GM13977 (cell line): ENCODE results near the gene TAAR2.
A peak's percentile ranks its signal among the peaks of the same experiment; 100 is the strongest.

Source experiments
- DNase-seq: peaks from one replicate; pipeline ENCODE4 v3.0.0; 2012; ENCODE audit warnings: low spot score
- in situ Hi-C: fragments of 300-500 bp; cut with MboI; formaldehyde crosslinking; loops from one replicate; pipeline ENCODE4 v1.12.0; 2022; ENCODE audit warnings: low sequenced_read_pairs, low pct_unique_long_range_greater_than_20kb, mixed read lengths, inconsistent platforms; ENCODE audit not compliant: unreplicated experiment
- TF ChIP-seq, protein P1 (sequence below): IDR thresholded peaks from 2 replicates; pipeline ENCODE4 v1.5.1; 2012; ENCODE audit warnings: mild to moderate bottlenecking, control low read depth; ENCODE audit not compliant: insufficient read depth; ENCODE audit errors: extremely low read depth, missing control alignments

The TAAR2 gene, protein sequence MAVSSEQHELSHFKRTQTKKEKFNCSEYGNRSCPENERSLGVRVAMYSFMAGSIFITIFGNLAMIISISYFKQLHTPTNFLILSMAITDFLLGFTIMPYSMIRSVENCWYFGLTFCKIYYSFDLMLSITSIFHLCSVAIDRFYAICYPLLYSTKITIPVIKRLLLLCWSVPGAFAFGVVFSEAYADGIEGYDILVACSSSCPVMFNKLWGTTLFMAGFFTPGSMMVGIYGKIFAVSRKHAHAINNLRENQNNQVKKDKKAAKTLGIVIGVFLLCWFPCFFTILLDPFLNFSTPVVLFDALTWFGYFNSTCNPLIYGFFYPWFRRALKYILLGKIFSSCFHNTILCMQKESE

DNA sequence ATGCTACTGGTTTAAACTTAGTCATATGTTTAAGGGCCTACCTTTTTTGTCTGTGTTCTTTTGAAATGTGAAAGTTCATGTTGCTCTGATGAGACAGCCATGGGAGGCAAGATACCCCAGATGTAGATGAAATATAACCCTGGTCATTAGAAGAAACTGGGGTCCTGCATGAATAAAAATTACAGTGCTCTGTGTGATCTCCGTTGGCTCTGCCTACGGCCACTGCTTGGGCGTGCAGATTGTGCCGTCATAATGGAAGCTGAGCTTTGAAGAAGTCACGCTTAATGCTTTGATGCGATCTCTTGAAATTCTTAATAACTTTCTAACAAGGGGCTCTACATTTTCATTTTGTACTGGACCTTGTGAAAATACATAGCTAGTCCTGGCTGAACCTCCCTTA, at the start of gene TAAR2:
TSS of gene TAAR2 (minus strand) at position 101 of the 400 bp plus-strand sequence. CDS start at position 101, 0 bp downstream.
- TF ChIP-seq, protein P1, sequence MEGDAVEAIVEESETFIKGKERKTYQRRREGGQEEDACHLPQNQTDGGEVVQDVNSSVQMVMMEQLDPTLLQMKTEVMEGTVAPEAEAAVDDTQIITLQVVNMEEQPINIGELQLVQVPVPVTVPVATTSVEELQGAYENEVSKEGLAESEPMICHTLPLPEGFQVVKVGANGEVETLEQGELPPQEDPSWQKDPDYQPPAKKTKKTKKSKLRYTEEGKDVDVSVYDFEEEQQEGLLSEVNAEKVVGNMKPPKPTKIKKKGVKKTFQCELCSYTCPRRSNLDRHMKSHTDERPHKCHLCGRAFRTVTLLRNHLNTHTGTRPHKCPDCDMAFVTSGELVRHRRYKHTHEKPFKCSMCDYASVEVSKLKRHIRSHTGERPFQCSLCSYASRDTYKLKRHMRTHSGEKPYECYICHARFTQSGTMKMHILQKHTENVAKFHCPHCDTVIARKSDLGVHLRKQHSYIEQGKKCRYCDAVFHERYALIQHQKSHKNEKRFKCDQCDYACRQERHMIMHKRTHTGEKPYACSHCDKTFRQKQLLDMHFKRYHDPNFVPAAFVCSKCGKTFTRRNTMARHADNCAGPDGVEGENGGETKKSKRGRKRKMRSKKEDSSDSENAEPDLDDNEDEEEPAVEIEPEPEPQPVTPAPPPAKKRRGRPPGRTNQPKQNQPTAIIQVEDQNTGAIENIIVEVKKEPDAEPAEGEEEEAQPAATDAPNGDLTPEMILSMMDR, result no peak
- in situ Hi-C loops, result no loop called here
- no peak for DNase-seq

DNA sequence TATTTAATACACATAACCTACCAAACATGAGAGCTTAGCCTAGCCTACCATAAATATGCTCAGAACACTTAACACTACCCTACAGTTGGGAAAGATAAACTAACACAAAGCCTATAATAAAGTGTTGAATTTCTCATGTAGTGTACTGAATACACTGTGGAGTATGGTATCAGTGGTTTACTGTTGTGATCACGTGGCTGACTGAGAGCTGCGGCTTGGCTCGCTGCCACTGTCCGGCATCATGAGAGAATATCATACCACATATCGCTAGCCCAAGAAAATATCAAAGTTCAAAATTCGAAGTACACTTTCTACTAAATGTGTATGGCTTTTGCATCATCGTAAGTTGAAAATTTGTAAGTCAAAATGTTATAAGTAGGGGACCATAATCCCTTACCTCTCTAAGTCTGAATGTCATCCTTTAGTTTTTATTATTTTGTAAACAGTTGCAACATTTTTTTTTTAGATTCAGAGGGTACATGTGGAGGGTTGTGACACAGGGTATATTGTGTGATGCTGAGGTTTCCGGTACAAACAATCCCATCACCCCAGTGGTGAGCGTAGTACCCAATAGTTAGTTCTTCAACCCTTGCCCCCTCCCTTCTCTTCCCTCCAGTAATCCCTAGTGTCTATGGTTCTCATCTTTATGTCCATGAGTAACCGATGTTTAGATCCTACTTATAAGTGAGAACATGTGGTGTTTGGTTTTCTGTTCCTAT, 49.5 kb upstream of the TAAR2 start:
- in situ Hi-C loops, result no loop called here
- DNase-seq, result no peak
- TF ChIP-seq, protein P1, result no peak

DNA sequence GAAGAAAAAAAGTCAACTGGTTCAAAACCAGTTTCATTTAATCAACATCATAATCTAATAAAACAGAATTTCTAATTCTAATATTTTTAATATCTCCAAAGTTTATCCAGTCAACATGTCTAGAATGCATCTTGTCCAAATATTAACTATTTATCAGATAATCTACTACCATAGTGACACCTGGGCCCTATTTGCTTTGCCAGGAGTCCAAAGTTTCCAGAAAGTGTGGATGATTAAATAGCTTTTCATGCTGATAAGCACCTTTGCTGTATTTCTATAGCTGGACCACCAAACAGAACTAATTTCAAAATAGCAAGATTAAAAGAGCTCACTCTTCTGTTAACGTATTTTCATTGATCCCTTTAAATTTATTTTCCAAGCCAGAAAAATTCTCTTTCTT, 47.2 kb upstream of the TAAR2 start:
- TF ChIP-seq, protein P1, result no peak
- DNase-seq, result no peak
- in situ Hi-C loops, result no loop called here

DNA sequence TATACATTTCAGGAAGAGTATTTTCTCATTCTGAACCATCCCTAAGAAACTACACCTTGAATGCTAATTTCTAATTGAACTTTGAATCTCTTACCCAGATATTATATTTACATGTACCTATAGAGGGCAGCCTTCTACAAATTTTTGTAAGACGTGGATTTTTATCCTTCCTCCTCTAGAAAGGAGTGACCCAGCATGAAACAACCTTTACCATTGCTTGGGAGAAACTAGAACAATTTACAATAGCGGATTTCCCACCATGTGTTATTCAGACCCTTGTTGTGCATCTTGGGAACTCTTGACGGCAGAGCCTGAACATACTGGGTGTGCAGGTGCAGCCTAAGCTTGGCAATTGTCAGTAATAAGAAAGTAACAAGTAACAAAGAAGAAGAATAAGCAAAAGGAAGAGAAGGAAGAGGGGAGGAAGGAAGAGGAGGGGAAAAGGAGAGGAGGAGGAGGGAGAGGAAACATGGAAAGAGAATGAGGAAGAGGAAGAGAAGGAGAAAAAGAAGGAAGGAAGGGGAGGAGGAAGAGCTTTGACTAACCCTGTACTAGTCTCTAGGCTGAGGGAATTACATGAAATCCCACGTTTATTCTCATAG, 45.7 kb upstream of the TAAR2 start:
- TF ChIP-seq, protein P1, result peak; percentile 46
- DNase-seq, result peak; percentile 31
- in situ Hi-C loops, result loop anchor here (10.0 kb wide), 1 partner anchor 95 kb away; no protein-coding TSS in a partner anchor

DNA sequence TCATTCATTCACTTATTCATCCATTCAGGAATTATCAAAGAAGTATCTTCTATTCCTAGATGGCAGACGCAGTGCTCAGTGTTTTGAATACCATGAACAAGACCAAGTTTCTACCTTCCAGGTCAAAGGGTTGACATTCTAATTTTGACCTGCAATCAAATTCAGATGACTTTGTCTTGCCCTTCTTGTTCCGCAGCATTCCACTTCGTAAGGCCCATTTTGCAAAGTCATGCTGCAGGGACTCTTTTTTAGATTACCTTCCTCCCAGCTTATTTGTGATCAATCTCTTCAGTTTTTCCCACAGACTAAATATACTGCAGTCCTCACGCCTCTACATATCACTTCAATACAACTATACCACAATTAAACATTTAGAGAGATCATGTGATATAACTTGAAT, 42.0 kb upstream of the TAAR2 start:
- in situ Hi-C loops, result loop anchor here (10.0 kb wide), 1 partner anchor 99 kb away; no protein-coding TSS in a partner anchor
- TF ChIP-seq, protein P1, result no peak
- DNase-seq, result no peak

DNA sequence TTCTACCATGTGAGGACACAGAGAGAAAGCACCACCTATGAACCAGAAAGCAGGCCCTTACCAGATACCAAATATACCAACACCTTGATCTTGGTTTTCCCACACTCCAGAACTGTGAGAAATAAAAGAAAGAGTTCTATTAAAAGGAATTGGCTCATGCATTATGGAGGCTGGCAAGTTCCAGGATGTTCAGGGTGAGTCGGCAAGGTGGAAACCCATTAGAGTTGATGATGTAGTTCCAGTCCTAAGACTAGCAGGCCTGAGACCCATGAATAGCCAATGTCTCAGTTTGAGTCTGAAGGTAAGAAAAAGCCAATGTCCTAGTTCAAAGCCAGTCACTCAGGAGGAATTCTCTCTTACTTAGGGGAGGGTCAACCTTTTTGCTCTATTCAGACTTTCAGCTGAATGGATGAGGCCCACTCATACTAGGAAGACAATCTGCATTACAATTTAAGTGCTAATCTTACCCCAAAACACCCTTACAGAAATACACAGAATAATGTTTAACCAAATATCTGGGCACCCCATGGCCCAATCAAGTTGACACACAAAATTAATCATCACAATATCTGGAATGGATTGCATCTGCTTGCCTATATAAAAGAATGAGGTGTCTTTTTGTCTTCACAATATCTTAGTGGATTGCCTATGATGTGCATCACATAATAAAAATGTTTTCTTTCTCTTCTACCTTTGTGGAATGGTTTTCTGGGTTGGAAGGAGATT, 40.4 kb upstream of the TAAR2 start:
- TF ChIP-seq, protein P1, result no peak
- in situ Hi-C loops, result loop anchor here (10.0 kb wide), 1 partner anchor 100 kb away; no protein-coding TSS in a partner anchor
- DNase-seq, result no peak
